Rectal smooth muscle tissue (tissue), 1 donor: ENCODE measurements around the gene UBE4B.
A peak's percentile ranks its signal among the peaks of the same experiment; 100 is the strongest.
"Not testable (repeated sequence)": the region's sequence is repeated elsewhere in the genome, so short reads cannot be mapped to it uniquely, and the experiment has no call there.

Source experiments
- H3K27ac ChIP-seq: one replicate; pipeline ENCODE4 v1.7.0; 2013; ENCODE audit warnings: low read depth, low read length, inconsistent platforms
- H3K27me3 ChIP-seq: one replicate; pipeline ENCODE4 v1.7.0; 2013; ENCODE audit warnings: low read length; ENCODE audit not compliant: control insufficient read depth, insufficient read depth
- H3K36me3 ChIP-seq: one replicate; pipeline ENCODE4 v1.7.0; 2013; ENCODE audit warnings: low read length; ENCODE audit not compliant: control insufficient read depth, insufficient read depth
- H3K4me1 ChIP-seq: one replicate; pipeline ENCODE4 v1.7.0; 2013; ENCODE audit warnings: low read length; ENCODE audit not compliant: control insufficient read depth, insufficient read depth
- H3K4me3 ChIP-seq: one replicate; pipeline ENCODE4 v1.7.0; 2013; ENCODE audit warnings: low read length
- H3K9ac ChIP-seq: one replicate; pipeline ENCODE4 v1.7.0; 2013; ENCODE audit warnings: low read length

The UBE4B gene

GRCh38 chr1:10063878-10064277 is 31.1 kb downstream of the UBE4B start:
- Histone ChIP-seq H3K4me1 (peaks cover 12% of the 10 kb centered on the region), H3K36me3 (no peaks in the 10 kb centered on the region), H3K4me3 (no peak overlapping the region), H3K27me3 (no peaks in the 10 kb centered on the region), H3K27ac (no peak overlapping the region), H3K9ac (no peak overlapping the region)

- no peak overlapping the region for H3K27ac ChIP-seq
- H3K4me1 ChIP-seq: peaks cover 13% of the 10 kb centered on the region
- no peaks in the 10 kb centered on the region for H3K36me3 ChIP-seq
- H3K9ac ChIP-seq: no peak overlapping the region
- H3K27me3 ChIP-seq: no peaks in the 10 kb centered on the region
- no peak overlapping the region for H3K4me3 ChIP-seq
Observed at GRCh38 chr1:10064416-10065343, 31.9 kb downstream of the UBE4B start.

- Histone ChIP-seq H3K9ac (no peak overlapping the region), H3K4me3 (no peak overlapping the region), H3K4me1 (peaks cover 13% of the 10 kb centered on the region), H3K27me3 (no peaks in the 10 kb centered on the region), H3K27ac (no peak overlapping the region), H3K36me3 (no peaks in the 10 kb centered on the region)
Observed at GRCh38 chr1:10065344-10065685, 32.6 kb downstream of the UBE4B start.

GRCh38 chr1:10065760-10066159 is 33.0 kb downstream of the UBE4B start:
- Histone ChIP-seq H3K27me3 (no peaks in the 10 kb centered on the region), H3K4me1 (peaks cover 13% of the 10 kb centered on the region), H3K4me3 (no peak overlapping the region), H3K36me3 (no peaks in the 10 kb centered on the region), H3K9ac (no peak overlapping the region), H3K27ac (peak overlapping the region; percentile 57)

GRCh38 chr1:10068605-10069294 is 36.0 kb downstream of the UBE4B start:
- Histone ChIP-seq H3K4me1 (peaks cover 13% of the 10 kb centered on the region), H3K27ac (no peak overlapping the region), H3K4me3 (no peak overlapping the region), H3K36me3 (no peaks in the 10 kb centered on the region), H3K27me3 (no peaks in the 10 kb centered on the region), H3K9ac (no peak overlapping the region)

- no peaks in the 10 kb centered on the region for H3K27me3 ChIP-seq
- no peak overlapping the region for H3K4me3 ChIP-seq
- H3K9ac ChIP-seq: no peak overlapping the region
- no peaks in the 10 kb centered on the region for H3K36me3 ChIP-seq
- no peak overlapping the region for H3K27ac ChIP-seq
- H3K4me1 ChIP-seq: peaks cover 23% of the 10 kb centered on the region
Observed at GRCh38 chr1:10070206-10070605, 37.4 kb downstream of the UBE4B start.

GRCh38 chr1:10071640-10072039 is 38.9 kb downstream of the UBE4B start:
- peaks cover 19% of the 10 kb centered on the region for H3K4me1 ChIP-seq
- H3K9ac ChIP-seq: no peak overlapping the region
- no peaks in the 10 kb centered on the region for H3K36me3 ChIP-seq
- H3K27me3 ChIP-seq: no peaks in the 10 kb centered on the region
- no peak overlapping the region for H3K4me3 ChIP-seq
- no peak overlapping the region for H3K27ac ChIP-seq

GRCh38 chr1:10073371-10073770 is 40.6 kb downstream of the UBE4B start:
- H3K4me3 ChIP-seq, H3K27ac ChIP-seq, H3K27me3 ChIP-seq, H3K9ac ChIP-seq, H3K36me3 ChIP-seq: not testable (repeated sequence)
- peaks cover 16% of the 10 kb centered on the region for H3K4me1 ChIP-seq

GRCh38 chr1:10074059-10074851 is 41.5 kb downstream of the UBE4B start:
- peaks cover 11% of the 10 kb centered on the region for H3K4me1 ChIP-seq
- no peak overlapping the region for H3K9ac ChIP-seq
- no peak overlapping the region for H3K4me3 ChIP-seq
- H3K36me3 ChIP-seq: no peaks in the 10 kb centered on the region
- no peaks in the 10 kb centered on the region for H3K27me3 ChIP-seq
- peak overlapping the region; percentile 70 for H3K27ac ChIP-seq

GRCh38 chr1:10074852-10075730 is 42.3 kb downstream of the UBE4B start:
- Histone ChIP-seq H3K27ac (peak overlapping the region; percentile 70), H3K9ac (no peak overlapping the region)

GRCh38 chr1:10075732-10076131 is 43.0 kb downstream of the UBE4B start:
- Histone ChIP-seq H3K9ac (no peak overlapping the region), H3K4me3 (no peak overlapping the region), H3K4me1 (peaks cover 11% of the 10 kb centered on the region), H3K27me3 (no peaks in the 10 kb centered on the region), H3K36me3 (peaks cover 2% of the 10 kb centered on the region), H3K27ac (peak overlapping the region; percentile 65)

More at GRCh38 chr1:10074852-10075730, 42.3 kb downstream of the UBE4B start:
- H3K4me1 ChIP-seq: peaks cover 11% of the 10 kb centered on the region
- no peaks in the 10 kb centered on the region for H3K27me3 ChIP-seq
- H3K4me3 ChIP-seq: no peak overlapping the region
- no peaks in the 10 kb centered on the region for H3K36me3 ChIP-seq
